Effector memory CD8-positive, alpha-beta T cell (primary cell): Measurements from ENCODE around the gene VDR.

Experiments used
- ATAC-seq: fragments of 150-1000 bp; cut with Tn5 transposase; replicated peaks from 2 replicates; pipeline ENCODE4 v1.10.0; 2021; ENCODE audit warnings: mild to moderate bottlenecking, moderate library complexity
- DNase-seq, 3 experiments: peaks; one replicate each; pipeline ENCODE4 v3.0.0; 2021
- H3K27ac Mint-ChIP-seq, 2 donors: one replicate each; pipeline ENCODE4 v1.8.0; 2022; ENCODE audit warnings: mild to moderate bottlenecking in 2 of 2, mixed read lengths in 2 of 2, moderate library complexity in 2 of 2
- H3K27me3 Mint-ChIP-seq, 2 donors: one replicate each; pipeline ENCODE4 v1.8.0; 2022; ENCODE audit warnings: mixed read lengths in 2 of 2
- H3K36me3 Mint-ChIP-seq: one replicate; pipeline ENCODE4 v1.8.0; 2022; ENCODE audit warnings: mild to moderate bottlenecking, moderate library complexity, mixed read lengths; ENCODE audit not compliant: insufficient read depth
- H3K4me1 Mint-ChIP-seq, 2 donors: one replicate each; pipeline ENCODE4 v1.8.0; 2022; ENCODE audit warnings: low read depth in 2 of 2, mixed read lengths in 2 of 2
- H3K4me3 Mint-ChIP-seq, 2 donors: one replicate each; pipeline ENCODE4 v1.8.0; 2022; ENCODE audit warnings: mild to moderate bottlenecking in 2 of 2, mixed read lengths in 2 of 2, moderate library complexity in 2 of 2
- H3K9me3 Mint-ChIP-seq, 2 donors: one replicate each; pipeline ENCODE4 v1.8.0; 2022; ENCODE audit warnings: mixed read lengths in 2 of 2
- total RNA-seq, 9 experiments: gene quantifications; one replicate each; lab custom pipeline; 2026; lab: John Stamatoyannopoulos, UW

Gene VDR
- 1.3 to 236 (median 13.6) reads per million in 9 experiments for total RNA-seq

DNA sequence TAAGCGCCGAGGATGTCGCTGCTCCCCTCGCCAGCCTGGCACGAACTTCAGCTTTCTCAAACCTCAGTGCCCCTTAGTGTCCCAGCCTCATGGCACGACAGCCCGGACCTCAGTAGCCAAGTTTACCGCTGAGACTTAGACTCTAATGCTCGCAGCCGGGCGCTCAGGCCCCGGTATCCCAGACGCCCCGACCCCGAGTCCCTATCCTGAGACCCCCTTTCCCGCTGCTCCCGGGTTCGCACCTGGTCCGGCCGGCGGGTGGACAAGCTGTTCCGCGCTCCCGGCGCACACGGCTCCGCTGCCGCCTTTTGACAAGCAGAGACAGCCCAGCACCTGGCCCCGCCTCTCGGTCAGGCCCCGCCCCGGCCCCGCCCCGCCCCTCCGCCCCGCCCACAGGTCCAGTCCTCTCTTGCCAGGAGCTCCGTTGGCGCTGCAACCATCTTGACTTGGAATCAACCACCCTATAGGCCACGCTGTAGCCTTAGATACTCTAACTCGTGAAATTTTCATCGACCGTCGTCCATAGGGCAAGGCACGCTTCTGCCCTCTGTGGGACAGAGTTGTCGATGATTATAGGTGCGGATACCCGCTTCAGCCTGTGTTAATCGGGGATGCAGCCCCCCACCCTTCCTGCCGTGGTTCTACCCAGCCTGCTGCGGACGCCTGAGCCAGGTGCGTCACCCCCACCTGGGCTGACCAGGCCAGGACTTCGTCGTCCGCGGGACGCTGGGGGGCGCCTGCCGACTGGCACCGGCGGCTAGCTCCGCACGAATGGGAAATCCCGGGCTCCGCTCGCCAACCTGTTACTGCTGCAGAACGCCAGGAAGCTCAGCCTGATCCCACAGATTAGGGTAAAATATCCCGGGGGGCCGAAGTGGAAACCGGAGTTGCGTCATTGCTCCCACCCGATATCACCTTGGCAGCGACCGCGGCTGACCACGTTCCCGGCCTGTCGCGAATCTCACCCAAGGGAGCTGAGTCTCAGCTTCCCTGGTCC lies at the start of gene VDR:
VDR (minus strand) TSS at position 282 of the 997 bp plus-strand sequence. CDS start 25,881 bp downstream, outside the sequence.
- DNase-seq (peak; percentile 46 to 52 (median 47)), ATAC-seq (peak; percentile 73)
- no peaks in the 10 kb centered on the region for H3K9me3 Mint-ChIP-seq
- H3K36me3 Mint-ChIP-seq = peaks cover 4% of the 10 kb centered on the region
- peak within 1 kb of the TSS; percentile 54 to 72 for H3K27ac Mint-ChIP-seq
- H3K27me3 Mint-ChIP-seq = peaks cover 10 to 11% of the 10 kb centered on the region in 2 donors
- peaks cover 27 to 37% of the 10 kb centered on the region in 2 donors for H3K4me1 Mint-ChIP-seq
- peak within 1 kb of the TSS; percentile 83 to 86 for H3K4me3 Mint-ChIP-seq

- DNase-seq (no peak), ATAC-seq (no peak)
- Mint-ChIP-seq H3K27ac (no peak overlapping the region), H3K27me3 (peaks cover 13 to 47% of the 10 kb centered on the region in 2 donors), H3K9me3 (no peaks in the 10 kb centered on the region), H3K36me3 (no peaks in the 10 kb centered on the region), H3K4me1 (peaks cover 6% of the 10 kb centered on the region in 2 donors), H3K4me3 (no peak overlapping the region)
Measured at GRCh38 chr12:47954058-47954457, 49.3 kb upstream of the VDR start.

DNA sequence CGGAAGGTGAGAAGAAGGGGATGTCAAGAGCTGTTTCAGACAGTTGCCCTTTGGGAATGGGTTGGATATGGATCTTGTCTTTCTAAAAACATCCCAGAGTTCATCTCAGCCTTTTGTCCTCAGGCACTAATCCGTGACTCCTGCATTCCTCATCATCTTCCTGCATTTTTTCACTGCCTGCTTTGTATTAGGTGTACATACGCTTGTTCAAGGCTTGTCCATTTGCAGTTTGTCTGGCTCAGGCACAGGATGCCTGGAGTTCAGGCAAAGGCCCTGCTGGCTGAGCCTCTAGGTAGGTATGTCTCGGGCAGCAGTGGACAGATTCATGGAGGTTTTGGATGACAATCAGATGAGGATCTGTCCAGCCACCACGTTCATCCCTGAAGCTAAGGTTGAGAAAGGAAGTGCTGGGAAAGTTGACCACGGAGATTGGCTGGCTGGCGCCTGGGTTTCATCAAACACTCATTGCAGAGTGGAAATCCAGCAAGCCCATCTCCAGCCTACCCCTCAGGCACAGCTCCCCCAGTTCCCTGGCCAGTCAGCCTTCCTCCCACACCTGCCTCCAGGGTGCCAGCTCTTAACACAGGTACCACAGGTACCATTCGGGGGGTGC lies 46.2 kb upstream of the VDR start:
- ATAC-seq = no peak
- Mint-ChIP-seq H3K36me3 (no peaks in the 10 kb centered on the region), H3K4me1 (peaks cover 6% of the 10 kb centered on the region in 2 donors), H3K27ac (no peak overlapping the region), H3K27me3 (peaks cover 22 to 61% of the 10 kb centered on the region in 2 donors), H3K9me3 (no peaks in the 10 kb centered on the region), H3K4me3 (no peak overlapping the region)
- DNase-seq = no peak

GRCh38 chr12:47949441-47950341 lies 44.9 kb upstream of the VDR start:
- ATAC-seq (peak; percentile 61), DNase-seq (peak; percentile 25 to 37 (median 28))
- Mint-ChIP-seq H3K36me3 (no peaks in the 10 kb centered on the region), H3K4me1 (peaks cover 6% of the 10 kb centered on the region in 2 donors), H3K4me3 (no peak overlapping the region), H3K27me3 (peaks cover 16 to 68% of the 10 kb centered on the region in 2 donors), H3K9me3 (no peaks in the 10 kb centered on the region), H3K27ac (peak overlapping the region in 1 of 2 donors; percentile 32)

DNA sequence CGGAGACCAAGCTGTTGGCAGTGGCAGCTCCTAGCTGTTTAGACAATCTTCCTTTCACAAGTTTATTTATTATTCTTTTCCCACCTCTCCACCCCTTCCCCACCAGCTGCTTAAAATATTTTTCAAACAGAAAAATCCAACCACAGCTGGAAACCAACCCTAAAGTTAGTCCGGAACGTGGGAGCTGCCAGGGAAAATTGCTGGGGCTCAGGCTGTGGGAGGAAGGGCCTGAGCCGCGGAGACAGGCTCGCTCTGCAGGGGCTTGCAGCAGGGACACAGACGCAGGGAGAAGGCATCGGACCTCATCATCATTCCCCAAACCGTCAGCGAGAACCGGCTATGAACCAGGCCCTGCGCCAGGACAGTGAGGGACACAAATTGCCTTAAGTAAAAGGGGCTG lies 42.5 kb upstream of the VDR start:
- no peak overlapping the region for H3K4me3 Mint-ChIP-seq
- no peak overlapping the region for H3K27ac Mint-ChIP-seq
- peaks cover 3% of the 10 kb centered on the region for H3K36me3 Mint-ChIP-seq
- peaks cover 6% of the 10 kb centered on the region in 2 donors for H3K4me1 Mint-ChIP-seq
- peaks cover 9 to 62% of the 10 kb centered on the region in 2 donors for H3K27me3 Mint-ChIP-seq
- H3K9me3 Mint-ChIP-seq = no peaks in the 10 kb centered on the region
- ATAC-seq (no peak), DNase-seq (no peak)

DNA sequence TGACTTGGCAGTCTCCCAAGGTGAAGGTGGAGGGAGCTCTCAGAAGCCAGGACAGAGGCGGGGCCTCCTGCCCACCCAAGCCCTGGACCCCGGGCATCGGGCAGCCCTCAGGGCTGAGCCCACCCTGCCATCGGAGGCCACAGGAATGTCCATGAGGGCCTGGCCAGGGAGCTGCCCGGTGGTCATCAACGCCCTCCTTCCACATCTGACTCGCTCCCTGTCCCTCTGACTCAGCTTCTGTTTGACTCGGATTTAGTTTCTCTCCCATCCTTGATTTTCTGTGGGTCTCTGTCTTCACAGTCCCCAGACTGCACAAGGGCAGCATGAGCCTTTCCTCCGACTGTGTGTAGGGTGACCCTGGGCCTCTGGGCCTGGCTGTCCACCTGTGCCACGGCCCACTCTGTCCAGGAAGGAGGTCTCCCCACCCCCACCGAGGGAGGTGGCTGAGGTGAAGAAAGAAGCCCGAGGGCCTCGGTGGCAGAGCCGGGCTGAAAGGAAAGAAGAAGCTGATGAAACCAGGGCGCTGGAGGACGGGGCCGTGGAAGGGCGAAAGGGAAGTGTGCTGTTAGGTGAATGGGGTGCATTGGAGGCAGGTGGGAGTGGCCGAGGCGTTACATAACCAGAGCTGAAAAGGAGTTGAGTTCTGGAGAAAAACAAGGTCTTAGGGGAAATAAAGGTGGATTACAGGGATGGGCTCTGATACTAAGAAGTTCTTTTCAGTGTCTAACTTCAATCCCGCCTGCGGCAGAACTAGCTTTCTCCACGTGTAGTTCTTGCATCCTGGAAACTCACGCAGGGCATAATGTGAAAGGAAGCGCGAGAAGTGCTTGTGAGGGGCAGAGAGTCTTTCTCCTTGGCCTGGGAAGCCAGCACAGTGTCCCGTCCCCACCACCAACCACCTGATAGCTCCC lies 41.9 kb upstream of the VDR start:
- Mint-ChIP-seq H3K36me3 (peaks cover 3% of the 10 kb centered on the region), H3K9me3 (no peaks in the 10 kb centered on the region), H3K4me1 (peaks cover 6% of the 10 kb centered on the region in 2 donors), H3K27me3 (peaks cover 11 to 60% of the 10 kb centered on the region in 2 donors), H3K4me3 (no peak overlapping the region), H3K27ac (peak overlapping the region in 1 of 2 donors; percentile 76)
- DNase-seq = no peak
- ATAC-seq = no peak

DNA sequence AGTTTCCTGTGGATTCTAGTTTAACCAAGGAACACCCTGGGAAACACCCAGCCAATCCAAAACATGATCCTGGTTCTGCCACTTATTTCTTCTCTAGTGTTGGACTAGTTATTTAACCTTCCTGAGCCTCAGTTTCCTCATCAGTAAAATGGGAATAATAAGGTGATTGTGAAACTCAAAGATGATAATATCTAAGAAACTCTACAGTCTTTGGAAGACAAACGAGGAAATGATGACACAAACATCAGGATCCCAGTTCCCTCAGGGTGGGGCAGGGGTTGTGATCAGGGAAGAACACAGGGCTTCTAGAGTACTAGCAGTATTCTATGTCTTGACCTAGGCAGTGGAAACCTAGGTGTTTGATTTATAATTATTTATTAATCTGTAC lies 40.5 kb upstream of the VDR start:
- Mint-ChIP-seq H3K9me3 (no peaks in the 10 kb centered on the region), H3K27ac (no peak overlapping the region), H3K36me3 (peaks cover 3% of the 10 kb centered on the region), H3K27me3 (peaks cover 21 to 63% of the 10 kb centered on the region in 2 donors), H3K4me1 (peaks cover 14 to 16% of the 10 kb centered on the region in 2 donors), H3K4me3 (no peak overlapping the region)
- DNase-seq (no peak), ATAC-seq (no peak)

GRCh38 chr12:47944685-47945340 lies 40.0 kb upstream of the VDR start:
- no peak overlapping the region for H3K4me3 Mint-ChIP-seq
- peaks cover 3% of the 10 kb centered on the region for H3K36me3 Mint-ChIP-seq
- no peaks in the 10 kb centered on the region for H3K9me3 Mint-ChIP-seq
- no peak overlapping the region for H3K27ac Mint-ChIP-seq
- H3K27me3 Mint-ChIP-seq = peaks cover 21 to 63% of the 10 kb centered on the region in 2 donors
- H3K4me1 Mint-ChIP-seq = peaks cover 14 to 16% of the 10 kb centered on the region in 2 donors
- ATAC-seq (no peak), DNase-seq (no peak)

DNA sequence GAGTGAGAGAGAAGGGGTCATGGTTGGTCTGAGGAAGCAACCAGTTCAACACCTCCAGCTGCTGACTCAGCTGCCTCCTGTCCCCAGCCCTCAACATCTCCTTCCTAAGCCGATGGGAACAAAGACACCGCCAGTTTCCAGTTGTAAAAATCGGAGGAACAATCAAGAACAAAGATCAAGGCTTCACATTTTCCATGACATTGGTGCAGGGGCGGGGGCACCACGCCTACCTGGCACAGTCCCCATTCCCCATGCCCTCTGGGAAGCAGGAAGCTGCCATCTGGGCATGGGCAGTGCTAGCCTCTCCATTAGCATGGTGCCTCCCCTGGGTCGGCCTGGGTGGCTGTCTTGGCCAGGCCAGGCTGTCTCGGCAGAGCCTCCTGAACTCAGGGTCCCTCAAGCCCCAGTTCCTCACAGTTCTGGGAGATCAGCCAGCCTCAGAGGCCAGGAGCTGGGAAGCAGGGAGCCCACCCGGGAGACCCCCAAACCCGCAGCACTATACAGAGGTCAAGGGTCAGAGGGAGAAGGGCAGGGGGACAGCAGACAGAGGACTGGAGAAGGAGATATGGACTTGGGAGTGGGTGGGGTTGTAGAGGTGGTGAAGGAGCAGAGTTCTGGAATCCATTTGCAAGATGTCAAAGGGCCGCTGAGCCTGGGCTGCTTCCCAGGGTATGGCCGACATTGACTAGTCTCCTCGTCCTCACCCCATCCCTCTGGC lies 39.0 kb upstream of the VDR start:
- peaks cover 3% of the 10 kb centered on the region for H3K36me3 Mint-ChIP-seq
- peaks cover 8 to 10% of the 10 kb centered on the region in 2 donors for H3K4me1 Mint-ChIP-seq
- no peak overlapping the region for H3K27ac Mint-ChIP-seq
- ATAC-seq (no peak), DNase-seq (no peak)
- H3K4me3 Mint-ChIP-seq = no peak overlapping the region
- H3K27me3 Mint-ChIP-seq = peaks cover 21 to 59% of the 10 kb centered on the region in 2 donors
- H3K9me3 Mint-ChIP-seq = no peaks in the 10 kb centered on the region

- Mint-ChIP-seq H3K27ac (no peak overlapping the region), H3K27me3 (peaks cover 21 to 59% of the 10 kb centered on the region in 2 donors), H3K9me3 (no peaks in the 10 kb centered on the region), H3K36me3 (peaks cover 3% of the 10 kb centered on the region), H3K4me3 (no peak overlapping the region), H3K4me1 (peaks cover 8 to 10% of the 10 kb centered on the region in 2 donors)
- no peak for DNase-seq
- ATAC-seq = no peak
Measured at GRCh38 chr12:47942614-47943225, 37.9 kb upstream of the VDR start.
